NCI-H2196 treated with DMSO at 0.1 percent for 48 hours (cell line): ENCODE measurements around the gene VAV3.

Source experiments
- DNase-seq: peaks from one replicate; lab custom pipeline; 2025; ENCODE audit not compliant: unreplicated experiment; lab: John Stamatoyannopoulos, UW

VAV3 gene

DNA sequence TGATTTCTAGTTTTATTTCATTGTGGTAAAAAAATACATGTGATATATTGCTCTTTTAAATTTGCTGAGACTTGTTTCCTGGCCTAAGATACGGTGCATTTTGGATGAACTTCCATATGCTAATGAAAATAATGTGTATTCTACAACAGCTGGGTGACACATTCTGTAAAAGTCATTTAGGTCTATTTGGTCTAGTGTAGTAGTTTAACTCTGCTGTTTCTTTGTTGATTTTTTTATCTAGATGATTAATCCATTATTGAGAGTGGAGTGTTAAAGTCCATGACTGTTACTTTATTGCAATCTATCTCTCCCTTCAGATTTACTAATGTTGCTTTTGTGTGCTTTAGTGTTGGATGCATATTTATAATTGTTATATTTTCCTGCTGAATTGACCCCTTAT is 161.4 kb downstream of the VAV3 start:
- DNase-seq, result no peak

DNA sequence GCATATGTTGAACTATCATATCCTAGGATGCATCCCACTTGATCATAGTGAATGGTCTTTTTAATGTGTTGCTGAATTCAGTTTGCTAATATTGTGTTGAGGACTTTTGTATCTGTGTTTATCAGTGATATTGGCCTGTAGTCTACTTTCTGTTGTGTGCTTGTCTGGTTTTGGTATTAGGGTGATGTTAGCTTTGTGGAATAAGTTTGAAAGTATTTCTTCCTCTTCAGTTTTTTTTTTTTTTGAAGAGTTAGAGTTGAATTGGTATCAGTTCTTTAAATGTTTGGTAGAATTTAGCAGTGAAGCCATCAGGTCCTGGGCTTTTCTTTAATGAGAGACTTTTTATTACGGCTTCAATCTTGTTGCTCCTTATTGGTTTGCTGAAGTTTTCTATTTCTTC is 162.3 kb downstream of the VAV3 start:
- no peak for DNase-seq

DNA sequence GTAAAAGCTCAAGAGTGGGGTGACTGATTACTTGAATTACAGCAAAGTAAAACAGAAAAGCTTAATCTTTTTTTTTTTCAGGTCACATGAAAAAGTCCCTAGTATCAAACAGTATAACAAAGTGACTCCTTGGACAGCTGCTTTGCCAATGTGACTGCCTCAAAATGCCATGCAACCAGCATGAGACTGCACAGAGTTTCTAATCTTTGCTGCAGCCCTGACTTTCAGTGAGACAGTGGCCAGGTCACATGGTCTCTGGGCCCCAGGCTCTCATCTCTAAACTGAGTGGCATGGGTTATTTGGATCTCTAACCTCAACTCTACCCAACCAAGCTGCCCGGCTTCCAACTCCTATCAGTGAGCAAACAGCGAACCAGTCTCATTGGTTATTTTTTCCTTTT is 169.0 kb downstream of the VAV3 start:
- no peak for DNase-seq

DNA sequence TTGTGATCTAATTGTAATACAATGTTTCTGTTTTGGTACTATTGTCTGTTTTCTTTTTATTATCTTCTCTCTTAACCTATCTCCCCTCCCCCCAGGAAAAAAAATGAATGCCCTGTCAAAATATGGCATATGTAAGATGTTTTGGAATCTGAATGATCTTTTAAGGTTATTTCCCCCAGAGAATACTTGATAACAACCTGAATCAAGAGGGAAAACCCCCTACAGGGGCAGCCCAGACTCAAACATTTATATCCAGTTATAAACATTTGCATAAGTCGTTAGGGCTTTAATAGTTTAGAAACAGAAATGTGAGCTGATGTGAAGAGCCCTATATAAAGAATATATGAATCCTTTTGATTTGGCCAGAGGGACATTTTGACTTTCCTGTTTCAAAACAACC is 169.5 kb downstream of the VAV3 start:
- no peak for DNase-seq

DNA sequence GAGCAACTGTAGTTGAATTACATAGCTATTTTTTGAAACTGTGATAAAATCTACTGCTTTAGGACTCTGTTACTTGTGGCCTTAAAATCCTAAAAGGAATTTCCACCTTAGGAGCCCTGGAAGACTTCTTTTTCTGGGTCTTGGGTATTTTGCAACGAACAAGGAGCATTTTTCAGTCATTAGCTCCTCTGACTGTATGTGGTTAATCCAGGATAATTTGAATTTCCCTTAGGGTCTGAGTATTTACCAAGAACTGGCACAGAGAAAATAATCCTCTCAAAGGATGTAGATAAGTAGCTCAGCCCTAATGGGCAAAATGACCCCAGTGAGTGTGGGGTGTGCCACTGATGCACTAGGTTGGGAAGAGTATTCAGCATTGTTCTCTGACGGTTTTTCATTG is 170.4 kb downstream of the VAV3 start:
- DNase-seq, result no peak

DNA sequence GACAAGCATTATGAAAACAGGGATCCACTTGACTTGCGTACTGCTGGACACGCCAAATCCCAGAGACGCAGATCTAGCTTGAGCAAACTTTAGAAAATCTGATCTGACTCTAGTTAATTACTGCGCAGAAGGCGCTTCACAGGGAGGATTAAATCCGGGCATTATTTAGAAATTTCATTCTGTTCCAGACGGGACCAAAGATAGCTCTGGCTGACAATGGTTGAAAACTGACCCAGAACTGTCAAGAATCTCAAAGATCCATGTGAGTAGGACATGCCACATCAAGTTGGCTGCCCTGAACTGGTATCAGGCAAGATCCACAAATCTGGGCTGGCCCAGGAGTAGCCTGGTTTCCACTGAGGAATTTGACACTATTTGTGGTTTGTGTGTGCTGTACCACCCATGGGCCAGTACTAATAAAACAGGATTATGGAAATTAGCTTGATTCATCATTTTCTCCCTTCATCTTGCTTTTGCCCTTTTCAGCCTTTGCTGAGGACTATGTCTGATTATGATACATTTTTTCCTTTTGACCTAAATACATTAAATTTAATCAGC is 171.0 kb downstream of the VAV3 start:
- no peak for DNase-seq

DNA sequence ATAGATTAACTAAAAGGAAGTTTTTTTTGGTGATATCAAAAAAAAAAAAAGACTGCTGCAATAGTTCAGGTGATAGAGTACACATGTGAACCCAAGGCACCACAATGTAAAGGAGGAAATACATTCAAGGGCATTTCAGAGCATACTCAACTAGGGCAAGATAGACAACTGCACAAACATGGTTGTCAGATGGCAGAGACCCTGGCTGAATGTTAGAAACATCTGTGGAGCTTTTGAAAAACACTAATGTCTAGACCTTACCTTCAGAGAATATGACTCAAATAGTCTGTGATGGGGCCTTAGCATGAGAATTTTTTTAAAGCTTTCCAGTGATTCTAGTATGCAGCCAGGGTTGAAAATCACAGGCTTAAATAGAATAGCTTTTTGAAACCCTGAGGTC is 173.6 kb downstream of the VAV3 start:
- no peak for DNase-seq

DNA sequence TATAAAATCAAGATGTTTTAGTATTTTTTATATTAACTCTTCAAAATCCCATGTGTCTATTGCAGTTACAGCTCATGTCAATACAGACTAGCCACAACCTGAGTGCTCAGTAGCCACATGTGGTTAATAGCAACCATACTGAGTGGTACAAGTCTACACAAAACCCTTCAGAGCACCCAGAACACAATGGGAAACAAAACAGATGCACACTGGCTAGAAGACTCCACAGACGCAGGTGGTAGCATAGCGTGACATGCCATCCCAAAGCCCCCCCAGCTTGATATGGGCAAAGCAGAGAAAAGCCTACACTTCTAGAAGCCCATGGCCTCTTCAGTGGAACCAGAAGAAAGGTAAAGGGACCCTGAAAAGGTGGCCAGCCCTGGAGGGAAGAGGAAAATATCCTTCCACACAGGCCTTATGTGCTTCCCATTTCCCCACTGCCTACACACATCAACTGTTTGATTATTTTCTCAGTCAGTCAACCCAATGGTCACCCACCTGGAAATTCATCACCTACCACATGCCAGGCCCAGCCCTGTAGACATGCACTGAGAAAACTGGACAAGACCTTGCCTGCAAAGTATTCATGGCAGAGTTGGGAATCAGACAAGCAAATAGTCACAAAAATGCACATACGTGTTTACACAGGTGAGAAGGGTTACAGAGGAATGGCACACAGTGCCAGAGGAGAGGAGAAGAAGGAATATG is 175.0 kb downstream of the VAV3 start:
- DNase-seq, result no peak

DNA sequence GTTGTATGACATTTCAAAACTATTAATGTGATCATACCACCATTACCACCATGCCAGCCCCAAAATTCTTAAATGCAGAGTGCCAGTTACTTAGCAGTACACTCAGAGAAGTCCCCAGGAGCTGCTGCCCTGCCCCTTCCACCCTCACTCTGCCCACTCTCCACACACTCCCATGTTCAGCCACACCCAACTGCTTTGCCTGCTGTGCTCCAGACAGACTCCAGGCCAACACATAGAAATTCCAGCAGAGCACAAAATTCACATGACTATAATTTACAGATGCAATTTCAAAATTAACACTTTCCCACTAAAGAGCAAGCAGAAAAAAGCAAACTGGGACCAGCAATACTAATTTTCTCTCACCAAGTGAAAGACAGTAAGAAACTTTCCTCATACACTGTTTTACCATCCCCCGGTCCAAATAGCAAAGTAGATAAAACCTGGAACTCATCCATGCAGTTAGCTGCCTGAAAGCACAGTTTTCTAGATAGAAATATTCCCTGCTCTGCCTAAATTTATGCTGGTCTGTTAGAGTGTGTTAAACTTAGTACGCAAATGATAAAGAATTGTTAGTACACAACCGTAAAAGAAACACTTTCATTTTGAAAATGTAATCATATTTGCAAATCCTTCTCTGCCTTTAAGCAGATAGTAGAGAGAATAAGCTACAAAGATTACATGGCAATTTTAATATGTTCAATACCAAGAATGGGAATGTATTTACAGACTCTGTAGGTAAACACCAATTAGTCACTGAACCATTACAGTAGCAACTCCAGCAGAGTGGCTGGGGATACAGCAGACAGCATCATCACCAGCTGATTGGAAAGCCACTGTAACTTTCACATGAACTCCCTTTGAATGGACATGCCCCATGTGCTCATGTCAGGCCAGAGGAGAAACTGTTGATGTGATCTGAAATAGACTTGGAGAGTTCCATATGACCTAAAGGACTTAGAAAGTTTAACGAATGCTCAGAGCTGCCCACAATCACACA is 176.5 kb downstream of the VAV3 start:
- no peak for DNase-seq

DNA sequence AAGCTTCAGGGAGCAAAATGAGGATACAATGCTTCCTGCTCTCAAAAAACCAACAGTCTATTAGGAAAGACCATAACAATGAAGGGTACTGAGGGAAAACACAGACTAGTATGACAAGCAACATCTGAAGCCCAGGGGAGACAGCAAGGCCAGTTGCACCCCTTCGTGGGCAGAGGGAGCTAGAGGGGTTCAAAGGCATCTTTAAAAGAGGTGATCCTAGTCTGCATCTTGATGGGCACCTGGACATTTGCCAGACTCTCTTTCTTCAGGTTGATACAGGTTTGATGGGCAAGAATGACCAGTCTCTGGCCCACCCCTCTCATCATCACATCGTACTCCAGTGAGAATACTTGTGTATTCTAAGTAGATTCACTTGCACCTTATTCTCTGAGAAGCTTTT is 177.7 kb downstream of the VAV3 start:
- DNase-seq, result no peak

DNA sequence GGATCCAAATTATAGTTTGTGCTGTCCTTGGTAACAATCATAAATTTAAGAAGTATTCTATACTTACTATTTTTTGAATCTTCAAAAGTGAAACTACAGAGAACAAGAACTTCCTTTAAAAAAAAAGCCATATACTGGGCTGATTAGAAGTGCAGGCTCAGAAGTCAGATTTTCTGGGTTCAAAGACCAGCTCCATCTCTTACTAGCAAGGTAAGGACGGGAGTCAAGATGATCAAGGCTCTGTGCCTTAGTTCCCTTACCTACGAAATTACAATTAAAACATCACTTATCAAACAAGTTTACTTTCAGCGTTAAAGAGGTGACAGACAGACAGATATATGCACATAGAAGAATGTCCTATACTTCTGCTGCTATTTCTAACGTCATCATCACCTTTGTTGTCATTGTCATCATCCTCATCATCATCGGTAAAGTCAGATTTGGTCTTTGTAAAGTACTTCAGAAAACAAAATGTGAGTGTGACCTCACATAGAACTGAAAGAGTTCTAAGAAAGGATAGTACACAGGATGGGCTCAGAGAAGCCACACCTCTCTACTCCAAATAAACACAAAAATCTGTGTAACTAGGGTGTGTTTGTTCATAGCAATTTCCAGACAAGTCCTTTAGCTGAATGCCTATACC is 178.7 kb downstream of the VAV3 start:
- no peak for DNase-seq

DNA sequence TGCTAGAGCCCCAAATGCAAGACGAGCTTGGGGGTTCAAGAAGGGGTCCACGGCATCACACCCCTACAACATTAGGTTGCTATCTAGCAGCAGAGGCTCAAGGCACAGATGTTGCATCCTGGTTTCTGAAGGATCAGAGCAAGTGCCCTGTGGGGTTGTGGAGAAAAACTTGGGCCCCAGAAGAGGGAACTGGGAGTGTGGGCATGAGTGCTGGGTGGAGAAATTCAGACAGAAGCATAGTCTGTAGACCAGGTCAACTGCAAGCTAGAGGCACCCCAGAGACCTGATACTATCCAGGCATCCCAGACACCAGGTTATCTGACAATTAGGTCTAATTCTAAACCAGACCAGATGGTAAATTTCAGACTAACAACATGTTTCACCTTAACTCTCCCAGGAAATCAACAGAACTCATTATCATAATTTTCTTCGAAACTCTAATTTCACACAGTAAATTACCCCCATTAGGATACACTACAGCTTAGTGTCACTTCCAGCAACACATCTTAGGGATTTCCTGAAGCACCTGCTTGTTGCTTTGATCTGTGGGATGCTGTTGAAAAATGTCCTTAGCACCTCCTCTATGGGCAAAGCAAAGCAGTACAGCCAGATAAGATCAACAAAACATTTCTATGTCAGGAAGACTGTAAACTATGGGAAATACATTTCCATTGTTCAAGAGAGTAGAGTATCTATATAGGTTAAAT is 179.3 kb downstream of the VAV3 start:
- DNase-seq, result no peak

DNA sequence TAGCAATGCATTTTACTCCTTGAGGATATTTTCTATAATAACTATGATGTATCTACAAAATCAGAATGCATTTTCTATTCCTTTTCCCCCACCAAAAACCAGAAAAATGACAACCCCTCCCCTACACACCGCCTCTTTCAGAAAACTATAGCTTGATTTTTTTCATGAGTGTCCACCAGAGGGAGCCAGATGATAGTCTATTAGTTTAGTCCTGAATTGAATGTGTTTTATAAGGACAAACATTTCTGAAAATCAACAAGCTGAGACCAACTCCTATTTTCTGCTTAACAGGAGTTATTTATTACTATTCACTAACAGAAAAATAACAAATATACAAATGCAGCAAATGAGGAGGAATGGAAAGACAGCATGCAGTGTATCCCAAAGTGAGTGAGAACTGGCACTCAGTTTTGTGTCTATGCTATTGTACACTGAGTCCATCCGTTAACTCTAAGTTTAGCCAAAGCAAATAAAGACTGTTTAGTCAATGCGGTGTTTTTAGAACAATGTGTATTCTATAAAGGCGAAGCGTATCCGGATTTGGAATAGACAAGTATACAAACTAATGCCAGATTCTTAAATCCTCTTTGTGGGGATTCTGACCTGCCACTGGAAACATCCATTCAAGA is 182.6 kb downstream of the VAV3 start:
- no peak for DNase-seq

DNA sequence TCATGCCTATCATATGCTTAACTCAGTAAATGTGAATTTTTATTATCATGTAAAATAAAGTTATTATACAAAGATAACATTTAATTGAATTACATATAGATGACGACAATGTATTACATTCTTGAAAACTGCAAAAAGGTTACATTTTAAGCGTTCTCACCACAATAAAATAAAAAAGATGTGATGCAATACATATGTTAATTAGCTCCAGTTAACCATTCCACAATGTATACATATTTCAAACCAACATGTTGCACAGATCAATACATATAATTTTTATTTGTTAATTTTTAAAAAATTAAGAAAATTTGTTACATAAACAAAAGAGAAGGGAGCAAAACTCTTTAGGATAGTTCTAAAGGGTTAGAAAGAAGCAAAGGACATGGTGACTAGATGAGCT is 183.7 kb downstream of the VAV3 start:
- DNase-seq, result no peak

DNA sequence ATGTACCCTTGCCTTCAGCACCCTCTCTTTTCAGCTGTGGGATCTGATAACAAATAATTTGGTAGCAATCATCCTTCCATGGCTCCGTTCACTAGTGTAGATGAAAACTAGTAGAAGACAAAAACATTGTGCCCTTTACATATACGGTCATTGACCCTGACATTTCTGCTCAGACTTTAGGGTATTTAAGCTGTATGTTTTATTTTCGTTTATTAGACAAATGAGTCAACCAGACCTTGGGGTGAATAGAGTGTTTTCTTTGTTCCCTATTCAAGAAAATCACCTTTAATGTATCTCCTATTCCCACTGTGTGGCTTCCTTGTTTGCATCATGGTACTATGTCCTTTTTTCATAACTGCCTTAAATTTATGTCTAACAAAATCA is 187.3 kb downstream of the VAV3 start:
- DNase-seq, result no peak

DNA sequence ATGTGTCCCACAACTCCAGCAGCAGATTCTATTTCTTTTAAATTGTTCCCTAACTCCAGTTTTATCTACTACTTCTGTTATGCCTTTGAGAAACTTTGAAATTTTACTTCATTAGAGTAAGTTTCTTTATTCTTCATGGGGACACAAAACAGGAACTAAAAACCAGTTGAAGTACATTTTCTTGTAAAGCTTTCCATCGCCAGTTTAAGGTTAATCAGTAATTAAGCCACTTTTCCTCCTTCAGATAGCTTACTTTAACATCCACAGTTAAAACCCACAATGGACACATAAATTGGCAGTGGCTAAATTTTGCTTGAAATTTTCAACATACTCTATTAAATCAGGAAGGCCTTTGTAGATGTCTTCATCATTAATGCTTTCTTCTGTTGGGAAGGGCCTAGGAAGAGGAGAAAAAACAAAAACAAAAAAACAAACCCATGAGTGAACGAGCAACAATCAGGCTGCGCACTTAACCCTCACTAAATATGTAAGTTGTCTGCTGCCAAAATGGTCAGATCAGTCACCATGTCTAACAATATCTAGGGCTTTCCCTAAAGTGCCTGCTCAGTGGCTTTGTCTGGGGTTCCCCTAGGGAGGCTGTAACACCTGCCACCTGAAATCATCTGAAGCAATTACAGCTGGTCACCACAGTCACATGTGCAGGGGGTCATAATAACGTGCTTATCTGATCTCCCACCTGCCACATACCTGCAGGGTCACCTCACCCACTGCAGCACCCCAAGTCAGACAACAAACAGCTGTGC is 187.9 kb downstream of the VAV3 start:
- no peak for DNase-seq

DNA sequence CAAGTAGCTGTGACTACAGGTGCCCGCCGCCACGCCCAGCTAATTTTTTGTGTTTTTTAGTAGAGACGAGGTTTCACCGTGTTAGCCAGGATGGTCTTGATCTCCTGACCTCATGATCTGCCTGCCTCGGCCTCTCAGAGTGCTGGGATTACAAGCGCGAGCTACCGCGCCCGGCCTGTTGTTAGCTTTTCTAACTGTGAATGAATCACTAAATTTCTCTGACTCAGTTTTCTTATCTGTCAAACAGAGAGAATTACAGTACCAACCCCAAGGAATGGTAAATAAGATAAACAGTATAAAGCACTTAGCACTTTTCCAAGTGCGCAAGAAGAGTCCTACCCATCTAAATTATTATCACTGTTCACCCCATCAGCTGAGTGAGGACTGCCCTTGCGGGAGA is 193.6 kb downstream of the VAV3 start:
- DNase-seq, result no peak

DNA sequence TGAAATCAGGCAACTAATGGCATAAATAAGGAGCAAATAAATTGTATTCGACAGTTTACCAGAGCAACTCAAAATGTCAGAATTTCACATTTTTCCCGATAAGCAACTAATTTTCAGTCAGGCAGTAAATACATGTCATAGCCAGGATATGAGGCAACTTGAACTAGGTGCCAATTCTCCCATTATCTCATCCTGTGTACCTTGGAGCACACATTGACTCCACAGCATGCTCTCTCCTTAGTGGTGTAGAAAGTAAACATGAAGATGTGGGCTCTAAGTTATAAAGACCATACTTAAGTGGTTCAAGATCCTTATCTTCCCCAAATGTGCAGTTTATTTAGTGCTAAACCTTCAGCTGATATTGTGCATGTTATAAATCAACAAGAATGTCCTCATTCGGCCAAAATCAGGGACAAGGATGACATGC is 197.8 kb downstream of the VAV3 start:
- no peak for DNase-seq

DNA sequence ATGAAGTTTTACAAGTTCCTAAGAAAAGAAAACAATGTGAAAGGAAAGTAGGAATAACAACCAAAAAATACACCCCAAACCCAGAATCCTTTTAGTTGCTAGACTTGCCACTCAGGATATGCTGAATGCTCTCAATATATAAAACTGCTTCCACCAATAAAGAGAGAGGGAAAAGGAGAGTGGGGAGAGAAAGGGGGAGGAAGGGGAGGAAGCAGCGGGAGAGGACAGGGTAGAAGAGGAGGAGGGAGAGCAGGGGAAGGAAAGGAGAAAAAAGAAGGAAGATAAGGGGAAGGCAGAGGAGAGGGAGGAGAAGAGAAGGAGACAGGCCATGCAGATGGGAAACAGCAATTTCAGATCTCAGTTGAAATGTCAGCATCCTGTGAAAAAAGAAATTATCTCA is 198.4 kb downstream of the VAV3 start:
- no peak for DNase-seq
